Hematopoietic multipotent progenitor cell (in vitro differentiated cells): ENCODE measurements around the gene ANOS1. TPM values are rescaled to one million over a fixed set of nuclear protein-coding genes. Genes with fewer than 3 reads are reported as not detected.

Experiments
- DNase-seq, 3 donors: peaks; one replicate each; pipeline ENCODE4 v3.0.0-alpha.2; 2011 to 2015; ENCODE audit warnings: low read depth in 2 of 3, low spot score in 2 of 3
- total RNA-seq: library from RNA; depleted of rRNA; stranded (reverse); fragments of >200 nt; gene quantifications from one replicate; pipeline ENCODE4 v1.2.3, GENCODE V29; 2012

Gene ANOS1
- total RNA-seq, 1 donor, result 0.27 TPM

- DNase-seq, result no peak
Measured at GRCh38 chrX:8721536-8721935, 10.4 kb downstream of the ANOS1 start.

- DNase-seq, result no peak
Measured at GRCh38 chrX:8720136-8720535, 11.8 kb downstream of the ANOS1 start.

GRCh38 chrX:8717354-8717753, 14.6 kb downstream of the ANOS1 start:
- DNase-seq, result no peak

- no peak for DNase-seq
Measured at GRCh38 chrX:8714164-8714563, 17.8 kb downstream of the ANOS1 start.

- DNase-seq, result no peak
Measured at GRCh38 chrX:8711401-8711800, 20.5 kb downstream of the ANOS1 start.

- no peak for DNase-seq
Measured at GRCh38 chrX:8704184-8704583, 27.8 kb downstream of the ANOS1 start.

- no peak for DNase-seq
Measured at GRCh38 chrX:8692871-8693270, 39.1 kb downstream of the ANOS1 start.

- DNase-seq, result no peak
Measured at GRCh38 chrX:8689473-8689872, 42.5 kb downstream of the ANOS1 start.

- DNase-seq, result no peak
Measured at GRCh38 chrX:8688776-8689175, 43.2 kb downstream of the ANOS1 start.

GRCh38 chrX:8684201-8684965, 47.6 kb downstream of the ANOS1 start:
- DNase-seq, result no peak

GRCh38 chrX:8683687-8684086, 48.2 kb downstream of the ANOS1 start:
- DNase-seq, result no peak

- no peak for DNase-seq
Measured at GRCh38 chrX:8679550-8679949, 52.4 kb downstream of the ANOS1 start.

- DNase-seq, result no peak
Measured at GRCh38 chrX:8675006-8675630, 56.8 kb downstream of the ANOS1 start.

- no peak for DNase-seq
Measured at GRCh38 chrX:8673201-8673600, 58.7 kb downstream of the ANOS1 start.

- no peak for DNase-seq
Measured at GRCh38 chrX:8672176-8672575, 59.8 kb downstream of the ANOS1 start.

GRCh38 chrX:8668813-8669212, 63.1 kb downstream of the ANOS1 start:
- DNase-seq, result peak in 2 of 3 donors; percentile 12 to 23

- no peak for DNase-seq
Measured at GRCh38 chrX:8663325-8663724, 68.6 kb downstream of the ANOS1 start.

GRCh38 chrX:8657883-8658282, 74.1 kb downstream of the ANOS1 start:
- no peak for DNase-seq

- no peak for DNase-seq
Measured at GRCh38 chrX:8653956-8654355, 78.0 kb downstream of the ANOS1 start.

GRCh38 chrX:8649969-8650368, 82.0 kb downstream of the ANOS1 start:
- no peak for DNase-seq

GRCh38 chrX:8647176-8647575, 84.8 kb downstream of the ANOS1 start:
- no peak for DNase-seq

GRCh38 chrX:8639949-8640475, 91.9 kb downstream of the ANOS1 start:
- DNase-seq, result no peak
